Activated T-helper 1 cell treated with Interleukin-2 at 50 U/mL for 16 hours (primary cell): ENCODE measurements around the gene GPR107.

ENCODE experiments used
- DNase-seq: peaks from one replicate; pipeline ENCODE4 v3.0.0-alpha.2; 2020; ENCODE audit warnings: low read depth

Gene GPR107

GRCh38 chr9:130183133-130183762, 129.5 kb downstream of the GPR107 start:
- no peak for DNase-seq

DNA sequence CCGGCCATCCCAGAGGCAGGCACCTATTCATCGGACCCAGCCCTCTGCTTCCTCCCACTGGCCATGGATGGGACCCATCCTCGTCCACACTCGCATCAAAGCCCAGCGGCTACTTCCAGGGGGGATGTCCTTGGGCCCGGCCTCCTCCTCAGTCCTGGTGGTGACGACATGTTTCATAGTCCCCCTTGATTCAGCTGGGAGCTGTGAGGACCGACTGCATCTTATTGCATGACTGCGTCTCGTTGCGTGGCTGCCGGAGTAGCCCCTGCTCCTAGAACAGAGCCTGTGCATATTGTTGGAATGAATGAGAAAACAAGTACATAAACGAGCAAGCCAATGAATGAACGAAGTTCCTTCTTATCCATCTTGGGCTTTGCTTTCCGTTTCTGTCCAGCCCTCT, 131.3 kb downstream of the GPR107 start:
- no peak for DNase-seq

GRCh38 chr9:130185490-130186031, 131.9 kb downstream of the GPR107 start:
- DNase-seq: no peak

DNA sequence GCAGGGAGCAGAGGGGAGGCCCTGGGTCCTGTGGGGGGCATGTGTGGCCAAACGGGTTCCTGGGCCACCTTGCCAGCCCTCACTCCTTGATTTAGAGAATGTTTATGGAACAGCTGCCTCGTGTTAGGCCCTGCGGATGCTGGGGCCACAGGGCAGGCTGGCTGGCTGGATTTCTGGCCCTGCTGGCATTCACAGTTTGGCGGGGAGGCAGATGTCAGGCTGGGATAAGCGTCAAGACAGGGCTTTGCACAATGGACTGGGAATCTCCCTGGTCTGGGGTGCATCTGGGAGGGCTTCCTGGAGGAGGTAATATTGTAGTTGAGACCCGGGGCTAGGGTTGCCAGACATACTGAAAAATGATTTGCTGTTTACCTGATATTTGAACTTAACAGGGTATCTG, 132.3 kb downstream of the GPR107 start:
- DNase-seq: no peak

DNA sequence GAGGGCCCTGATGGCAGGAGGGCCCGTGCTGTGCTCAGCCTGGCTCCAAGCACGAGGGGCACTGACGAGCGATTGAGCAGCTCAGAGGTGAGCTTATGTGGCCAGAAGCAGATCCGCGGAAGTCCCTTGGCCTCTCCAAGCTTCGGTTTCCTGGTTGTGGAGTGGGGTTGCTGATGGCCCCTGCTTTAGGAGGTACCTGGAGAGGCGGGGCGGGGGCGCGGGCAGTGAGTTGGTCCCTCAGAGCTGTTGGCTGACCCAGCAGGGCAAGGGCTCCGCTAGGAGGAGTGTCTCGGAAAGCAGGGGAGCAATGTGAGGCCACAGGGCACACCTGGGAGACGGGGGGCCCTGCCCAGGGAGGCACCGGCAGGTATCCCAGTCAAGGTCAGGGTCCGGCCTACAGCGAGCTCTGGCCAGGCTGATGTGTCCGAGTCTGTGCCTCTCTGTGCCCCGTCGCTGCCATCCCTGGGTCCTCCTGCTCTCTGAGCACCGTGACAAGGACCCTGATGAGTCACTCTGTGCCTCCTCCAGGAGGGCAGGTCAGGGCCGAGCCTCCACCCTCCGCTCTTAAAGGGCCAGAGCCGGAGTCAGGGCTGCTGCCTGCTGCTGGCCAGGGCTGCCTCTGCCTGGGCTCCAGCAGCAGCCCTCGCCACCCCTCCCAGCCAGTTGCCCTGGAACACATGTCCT, 133.3 kb downstream of the GPR107 start:
- no peak for DNase-seq

- no peak for DNase-seq
Measured at GRCh38 chr9:130187523-130187846, 133.8 kb downstream of the GPR107 start.

GRCh38 chr9:130188860-130189481, 135.3 kb downstream of the GPR107 start:
- DNase-seq: no peak
